CD4-positive, alpha-beta memory T cell (primary cell): ENCODE results near the gene KRTAP19-1. TPM values are rescaled to one million over a fixed set of nuclear protein-coding genes. Genes with fewer than 3 reads are reported as not detected.

Source experiments
- CTCF ChIA-PET: fragments of 350-600 bp; sonication (Branson Sonifier 250); formaldehyde crosslinking; loops from one replicate; lab custom pipeline; 2021; ENCODE audit warnings: inconsistent platforms; ENCODE audit not compliant: partially characterized antibody; lab: Charles Lee
- POLR2A ChIA-PET: fragments of 350-600 bp; sonication (Branson Sonifier 250); formaldehyde crosslinking; loops from one replicate; lab custom pipeline; 2021; ENCODE audit not compliant: partially characterized antibody; lab: Charles Lee
- DNase-seq, 5 donors: peaks; one replicate each; pipeline versions ENCODE4 v3.0.0 to v3.0.0-alpha.2; 2020 to 2022; ENCODE audit warnings: mixed read lengths in 1 of 5
- H3K27ac ChIP-seq: one replicate; pipeline ENCODE4 v1.7.0; 2013; ENCODE audit warnings: low read depth, low read length
- H3K27me3 ChIP-seq: 2 replicates; pipeline ENCODE4 v1.7.0; 2013; ENCODE audit warnings: mild to moderate bottlenecking, low read length, moderate library complexity; ENCODE audit not compliant: insufficient read depth
- H3K36me3 ChIP-seq: 2 replicates; pipeline ENCODE4 v1.7.0; 2013; ENCODE audit warnings: mild to moderate bottlenecking, low read length, moderate library complexity; ENCODE audit not compliant: insufficient read depth
- H3K4me1 ChIP-seq: 2 replicates; pipeline ENCODE4 v1.7.0; 2013; ENCODE audit warnings: mild to moderate bottlenecking, low read length, moderate library complexity; ENCODE audit not compliant: insufficient read depth
- H3K4me3 ChIP-seq, 2 donors: one replicate each; pipeline ENCODE4 v1.7.0; 2013; ENCODE audit warnings: low read length in 2 of 2, mild to moderate bottlenecking in 1 of 2
- H3K9me3 ChIP-seq, 2 donors: one replicate each; pipeline ENCODE4 v1.7.0; 2013; ENCODE audit warnings: low read length in 2 of 2, control low read depth in 1 of 2; ENCODE audit not compliant: control insufficient read depth in 1 of 2
- H3K27ac Mint-ChIP-seq, 7 donors: one replicate each; pipeline ENCODE4 v1.8.0; 2020 to 2021; ENCODE audit warnings: mixed read lengths in 7 of 7, mild to moderate bottlenecking in 6 of 7, inconsistent platforms in 3 of 7, moderate library complexity in 3 of 7
- H3K27me3 Mint-ChIP-seq, 2 donors: one replicate each; pipeline ENCODE4 v1.8.0; 2020 to 2021; ENCODE audit warnings: mixed read lengths in 2 of 2
- H3K36me3 Mint-ChIP-seq, 2 donors: one replicate each; pipeline ENCODE4 v1.8.0; 2020 to 2021; ENCODE audit warnings: mixed read lengths in 2 of 2, inconsistent platforms in 1 of 2, mild to moderate bottlenecking in 1 of 2
- H3K4me1 Mint-ChIP-seq, 4 donors: one replicate each; pipeline ENCODE4 v1.8.0; 2020 to 2021; ENCODE audit warnings: mixed read lengths in 4 of 4, mild to moderate bottlenecking in 1 of 4
- H3K4me3 Mint-ChIP-seq, 8 donors: one replicate each; pipeline ENCODE4 v1.8.0; 2020 to 2021; ENCODE audit warnings: mixed read lengths in 8 of 8, mild to moderate bottlenecking in 7 of 8, moderate library complexity in 6 of 8, inconsistent platforms in 3 of 8
- H3K9me3 Mint-ChIP-seq, 8 donors: one replicate each; pipeline ENCODE4 v1.8.0; 2020 to 2021; ENCODE audit warnings: mixed read lengths in 8 of 8, mild to moderate bottlenecking in 5 of 8, inconsistent platforms in 3 of 8, moderate library complexity in 1 of 8
- intact Hi-C: fragments of 100-400 bp; cut with micrococcal nuclease; formaldehyde crosslinking; loops from one replicate; pipeline ENCODE4 v1.15.1; 2023
- polyA plus RNA-seq, 2 donors: library from polyadenylated mRNA; unstranded; fragments of 300-500 nt; fragmentation: Illumina TruSeq; gene quantifications; one replicate each; pipeline ENCODE4 v1.2.3, GENCODE V29; 2021
- total RNA-seq, 2 experiments: library from RNA; stranded (reverse); gene quantifications; one replicate each; pipeline ENCODE4 v1.2.3, GENCODE V29; 2021

The KRTAP19-1 gene
- total and polyA plus RNA-seq, 4 experiments from 2014 or later: not detected

DNA sequence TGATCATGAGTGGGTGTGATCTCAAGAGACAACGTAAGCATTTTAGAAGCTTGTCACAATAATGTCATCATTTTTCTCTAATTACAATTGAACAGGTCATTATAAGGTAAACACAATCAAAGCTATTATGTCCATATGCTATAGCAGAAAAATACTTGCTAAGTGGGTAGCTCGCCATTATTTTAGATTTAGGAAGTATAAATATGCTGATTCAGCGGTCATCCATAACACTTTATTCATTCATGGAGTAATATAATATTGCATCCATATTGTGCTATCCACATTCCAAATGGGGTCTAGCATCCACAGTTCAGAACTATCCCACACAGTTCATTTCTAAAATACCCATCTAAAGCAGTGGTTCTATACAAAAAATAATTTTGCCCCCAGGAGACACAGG, 31.7 kb downstream of the KRTAP19-1 start:
- intact Hi-C loops: no loop called here
- Mint-ChIP-seq H3K27me3 (no peaks in the 10 kb centered on the region), H3K9me3 (peaks cover 0 to 2% (median 0%) of the 10 kb centered on the region in 8 donors), H3K27ac (no peak overlapping the region), H3K4me1 (peaks cover 0 to 4% (median under 1%) of the 10 kb centered on the region in 4 donors), H3K4me3 (no peak overlapping the region), H3K36me3 (no peaks in the 10 kb centered on the region)
- no peaks in the 10 kb centered on the region for H3K36me3 ChIP-seq
- H3K4me1 ChIP-seq: no peaks in the 10 kb centered on the region
- DNase-seq: no peak
- no peaks in the 10 kb centered on the region for H3K9me3 ChIP-seq
- ChIA-PET POLR2A (no interaction called here), CTCF (no interaction called here)
- no peak overlapping the region for H3K4me3 ChIP-seq
- no peaks in the 10 kb centered on the region for H3K27me3 ChIP-seq
- no peak overlapping the region for H3K27ac ChIP-seq

DNA sequence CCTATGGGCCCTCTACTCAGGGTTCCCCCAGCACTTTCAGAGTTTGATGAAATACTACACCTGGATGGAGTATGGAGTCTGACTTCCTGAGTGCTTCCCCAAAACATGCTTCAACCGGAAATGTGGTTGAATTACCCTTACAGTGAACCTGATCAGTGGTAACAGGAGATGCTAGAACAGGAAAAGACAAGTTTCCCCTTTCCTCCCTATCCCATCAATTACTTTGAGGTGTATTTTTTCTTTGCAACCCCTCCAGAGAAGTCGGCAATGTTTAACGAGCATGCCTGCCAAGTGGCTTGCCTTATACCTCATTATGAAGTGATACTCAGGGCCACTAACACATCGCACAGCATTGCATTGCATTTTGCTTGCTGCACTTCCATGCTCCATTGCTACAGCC, 33.1 kb downstream of the KRTAP19-1 start:
- Mint-ChIP-seq H3K27me3 (no peaks in the 10 kb centered on the region), H3K36me3 (no peaks in the 10 kb centered on the region), H3K9me3 (peaks cover 0 to 2% (median 0%) of the 10 kb centered on the region in 8 donors), H3K4me3 (no peak overlapping the region), H3K4me1 (peaks cover 0 to 4% (median under 1%) of the 10 kb centered on the region in 4 donors), H3K27ac (no peak overlapping the region)
- no peak for DNase-seq
- Histone ChIP-seq H3K27me3 (no peaks in the 10 kb centered on the region), H3K4me1 (no peaks in the 10 kb centered on the region), H3K27ac (no peak overlapping the region), H3K36me3 (no peaks in the 10 kb centered on the region), H3K9me3 (no peaks in the 10 kb centered on the region), H3K4me3 (no peak overlapping the region)
- intact Hi-C loops: no loop called here
- ChIA-PET POLR2A (no interaction called here), CTCF (no interaction called here)

GRCh38 chr21:30444204-30444603, 36.0 kb downstream of the KRTAP19-1 start:
- H3K4me3 Mint-ChIP-seq: no peak overlapping the region

DNA sequence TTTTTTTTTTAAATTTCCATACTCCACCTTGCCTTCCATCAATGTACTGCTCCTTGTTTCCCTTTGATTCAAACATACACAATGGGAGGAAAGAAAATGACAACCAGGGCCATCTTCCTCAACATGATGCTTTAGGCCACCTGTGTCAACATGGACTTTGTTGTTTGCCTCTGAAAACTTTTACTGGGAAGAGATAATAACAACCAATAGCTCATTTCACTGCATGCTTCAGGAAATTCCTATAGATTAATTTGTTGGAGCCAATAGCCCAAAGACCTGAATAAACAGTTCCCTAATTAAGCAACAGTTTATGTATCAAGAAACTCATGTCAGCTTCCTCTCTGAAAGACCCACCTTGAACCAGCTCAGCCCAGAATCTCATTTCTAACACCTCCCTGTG, 36.9 kb downstream of the KRTAP19-1 start:
- Mint-ChIP-seq H3K4me3 (no peak overlapping the region), H3K27me3 (peaks cover 0 to 2% of the 10 kb centered on the region in 2 donors), H3K36me3 (no peaks in the 10 kb centered on the region), H3K27ac (no peak overlapping the region), H3K4me1 (peaks cover 0 to 4% (median under 1%) of the 10 kb centered on the region in 4 donors), H3K9me3 (peaks cover 0 to 2% (median 0%) of the 10 kb centered on the region in 8 donors)
- H3K27ac ChIP-seq: no peak overlapping the region
- ChIA-PET POLR2A (no interaction called here), CTCF (no interaction called here)
- no peaks in the 10 kb centered on the region for H3K27me3 ChIP-seq
- DNase-seq: no peak
- intact Hi-C loops: no loop called here
- H3K36me3 ChIP-seq: no peaks in the 10 kb centered on the region
- no peak overlapping the region for H3K4me3 ChIP-seq
- H3K4me1 ChIP-seq: no peaks in the 10 kb centered on the region
- no peaks in the 10 kb centered on the region for H3K9me3 ChIP-seq

More at GRCh38 chr21:30444204-30444603, 36.0 kb downstream of the KRTAP19-1 start:
- CTCF ChIA-PET: no interaction called here
- Mint-ChIP-seq H3K9me3 (peaks cover 0 to 2% (median 0%) of the 10 kb centered on the region in 8 donors), H3K4me1 (peaks cover 0 to 4% (median under 1%) of the 10 kb centered on the region in 4 donors), H3K27ac (no peak overlapping the region), H3K27me3 (peaks cover 0 to 2% of the 10 kb centered on the region in 2 donors), H3K36me3 (no peaks in the 10 kb centered on the region)
- POLR2A ChIA-PET: no interaction called here
- intact Hi-C loops: no loop called here
- Histone ChIP-seq H3K27ac (no peak overlapping the region), H3K4me1 (no peaks in the 10 kb centered on the region), H3K9me3 (no peaks in the 10 kb centered on the region), H3K36me3 (no peaks in the 10 kb centered on the region), H3K27me3 (no peaks in the 10 kb centered on the region), H3K4me3 (no peak overlapping the region)
- no peak for DNase-seq

DNA sequence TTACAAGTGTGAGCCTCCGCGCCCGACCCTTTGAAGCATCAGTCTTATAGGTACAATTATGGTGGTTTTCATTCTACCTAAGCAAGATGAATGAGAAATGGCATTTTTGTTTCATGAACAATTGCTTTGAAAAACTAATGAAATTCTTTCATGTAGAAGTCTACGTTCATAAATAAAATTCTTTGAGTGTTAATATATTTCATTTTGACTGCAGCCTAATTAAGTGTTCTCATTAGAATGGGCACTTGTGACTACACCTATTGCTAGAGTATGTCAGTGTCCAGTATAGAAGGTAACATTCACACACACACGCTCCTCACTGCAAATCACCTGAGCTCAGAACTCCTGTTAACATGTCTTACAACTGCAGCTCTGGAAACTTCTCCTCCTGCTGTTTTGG, 40.2 kb downstream of the KRTAP19-1 start, which contains the start of gene KRTAP15-1:
Gene KRTAP15-1 (plus strand): TSS at position 301 of the 400 bp plus-strand sequence. CDS start 53 bp downstream, at position 354.
- ChIA-PET POLR2A (no interaction called here), CTCF (no interaction called here)
- no peaks in the 10 kb centered on the region for H3K4me1 Mint-ChIP-seq
- Histone ChIP-seq H3K4me1 (no peaks in the 10 kb centered on the region), H3K9me3 (no peaks in the 10 kb centered on the region), H3K27ac (no peak within 1 kb of the TSS), H3K36me3 (no peaks in the 10 kb centered on the region), H3K4me3 (no peak within 1 kb of the TSS), H3K27me3 (no peaks in the 10 kb centered on the region)
- DNase-seq: no peak
- no peak within 1 kb of the TSS for H3K4me3 Mint-ChIP-seq
- no peaks in the 10 kb centered on the region for H3K36me3 Mint-ChIP-seq
- peaks cover 0 to 2% (median 0%) of the 10 kb centered on the region in 8 donors for H3K9me3 Mint-ChIP-seq
- intact Hi-C loops: no loop called here
- peaks cover 0 to 3% of the 10 kb centered on the region in 2 donors for H3K27me3 Mint-ChIP-seq
- H3K27ac Mint-ChIP-seq: no peak within 1 kb of the TSS

DNA sequence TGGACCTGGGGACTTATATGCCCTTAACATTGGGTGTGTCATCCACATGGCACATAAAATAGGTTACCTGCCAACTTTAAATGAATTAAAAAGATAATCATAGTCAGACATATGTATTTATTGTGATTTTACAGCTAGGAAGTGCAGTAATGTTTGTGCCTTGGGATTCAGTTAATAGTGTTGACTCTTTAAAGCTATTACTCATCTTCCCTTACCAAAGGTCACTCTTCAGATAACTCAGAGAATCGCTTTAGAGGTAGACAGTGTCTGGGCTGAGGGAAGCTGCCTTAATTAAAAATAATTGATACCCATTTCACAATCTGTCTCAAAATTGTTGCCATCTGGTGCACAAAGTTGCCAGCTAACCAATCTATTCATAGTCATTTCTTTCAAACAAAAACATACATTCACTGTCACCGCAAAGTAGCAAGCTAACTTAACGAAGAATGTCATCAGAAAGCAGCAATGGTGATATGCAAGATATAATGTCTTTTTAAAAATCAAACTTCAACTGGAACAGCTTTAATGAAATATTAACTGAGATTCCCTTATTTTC, 43.1 kb downstream of the KRTAP19-1 start:
- no peak overlapping the region for H3K27ac ChIP-seq
- Mint-ChIP-seq H3K9me3 (peaks cover 0 to 2% (median 0%) of the 10 kb centered on the region in 8 donors), H3K4me3 (no peak overlapping the region), H3K27me3 (peaks cover 0 to 3% of the 10 kb centered on the region in 2 donors), H3K36me3 (no peaks in the 10 kb centered on the region), H3K4me1 (no peaks in the 10 kb centered on the region), H3K27ac (no peak overlapping the region)
- H3K36me3 ChIP-seq: no peaks in the 10 kb centered on the region
- H3K4me1 ChIP-seq: no peaks in the 10 kb centered on the region
- H3K4me3 ChIP-seq: no peak overlapping the region
- intact Hi-C loops: no loop called here
- POLR2A ChIA-PET: no interaction called here
- H3K27me3 ChIP-seq: no peaks in the 10 kb centered on the region
- no peaks in the 10 kb centered on the region for H3K9me3 ChIP-seq
- DNase-seq: no peak
- CTCF ChIA-PET: no interaction called here

- DNase-seq: peak in 1 of 5 donors; percentile 7
- no peaks in the 10 kb centered on the region for H3K36me3 Mint-ChIP-seq
- intact Hi-C loops: no loop called here
- no peaks in the 10 kb centered on the region for H3K4me1 Mint-ChIP-seq
- no peak overlapping the region for H3K27ac Mint-ChIP-seq
- H3K27me3 ChIP-seq: no peaks in the 10 kb centered on the region
- H3K9me3 Mint-ChIP-seq: peaks cover 0 to 4% (median 0%) of the 10 kb centered on the region in 8 donors
- peaks cover 0 to 2% of the 10 kb centered on the region in 2 donors for H3K27me3 Mint-ChIP-seq
- ChIA-PET CTCF (no interaction called here), POLR2A (no interaction called here)
- no peaks in the 10 kb centered on the region for H3K9me3 ChIP-seq
- H3K27ac ChIP-seq: no peak overlapping the region
- no peak overlapping the region for H3K4me3 ChIP-seq
- H3K4me3 Mint-ChIP-seq: no peak overlapping the region
- no peaks in the 10 kb centered on the region for H3K36me3 ChIP-seq
- H3K4me1 ChIP-seq: no peaks in the 10 kb centered on the region
Measured at GRCh38 chr21:30434033-30434631, 46.0 kb downstream of the KRTAP19-1 start.
